K562 (cell line): ENCODE results near the gene TSHR. TPM values are rescaled to one million over a fixed set of nuclear protein-coding genes. Genes with fewer than 3 reads are reported as not detected.
"Not testable (repeated sequence)": the region's sequence is repeated elsewhere in the genome, so short reads cannot be mapped to it uniquely, and the experiment has no call there.

ENCODE experiments used
- ATAC-seq: fragments of 200-7000 bp; cut with Tn5 transposase; 3 replicates; pipeline ENCODE4 v1.9.1; 2020; ENCODE audit warnings: moderate library complexity
- BruUV-seq: library from RNA; stranded (reverse); fragments of 400-500 nt; replicated peaks from 2 replicates; lab custom pipeline; 2021; lab: Mats Ljungman, UMichigan
- CTCF ChIA-PET: fragments of 300-600 bp; formaldehyde crosslinking; extraction: SDS; loops from one replicate; lab custom pipeline; 2021; ENCODE audit warnings: low intra/inter-chr PET ratio; lab: Yijun Ruan, JAX
- POLR2A ChIA-PET: fragments of 300-600, 350-650 bp; sonication (Branson Sonifier 250); formaldehyde crosslinking; extraction: SDS; loops from one replicate; lab custom pipeline; 2021; ENCODE audit warnings: antibody characterized with exemption, inconsistent platforms; lab: Yijun Ruan, JAX
- DNase-seq, 4 experiments: peaks; one replicate each; pipeline versions ENCODE4 v3.0.0 to v3.0.0-alpha.2; 2011 to 2018; ENCODE audit warnings: low spot score in 3 of 4, mixed read lengths in 3 of 4; ENCODE audit errors: extremely low read depth in 1 of 4
- FAIRE-seq: peaks from 2 replicates; lab custom pipeline; 2011; peaks lifted over from hg19 to GRCh38; lab: Jason Lieb, UNC
- H2AFZ ChIP-seq: 2 replicates; pipeline ENCODE4 v1.6.0; 2011; ENCODE audit warnings: low read depth, low read length, control low read depth, inconsistent platforms
- H3K27ac ChIP-seq: fragments of 200-600 bp; 3 replicates; pipeline ENCODE4 v1.8.0; 2011; ENCODE audit warnings: low read depth, mild to moderate bottlenecking, control low read depth, inconsistent platforms, low read length, moderate library complexity, mixed read lengths; ENCODE audit errors: extremely low read depth
- H3K27me3 ChIP-seq, 2 experiments: fragments of 300-600 bp in 1 of 2; 2 replicates in 1 of 2; 3 replicates in 1 of 2; pipeline versions ENCODE4 v1.6.0 to v1.8.0; 2011; ENCODE audit warnings: inconsistent platforms in 2 of 2, low read length in 2 of 2, mild to moderate bottlenecking in 1 of 2, mixed read lengths in 1 of 2, moderate library complexity in 1 of 2; ENCODE audit not compliant: control insufficient read depth in 2 of 2, insufficient read depth in 2 of 2
- H3K36me3 ChIP-seq: fragments of 300-600 bp; 3 replicates; pipeline ENCODE4 v1.8.0; 2011; ENCODE audit warnings: mild to moderate bottlenecking, low read length, inconsistent platforms; ENCODE audit not compliant: control insufficient read depth, insufficient read depth
- H3K4me1 ChIP-seq, 2 experiments: fragments of 200-600 bp in 1 of 2; replicated peaks in 1 of 2; 2 replicates in 1 of 2; 3 replicates in 1 of 2; pipeline versions ENCODE4 v1.5.1 to v1.8.0; 2011; ENCODE audit warnings: inconsistent platforms in 2 of 2, low read length in 2 of 2, mild to moderate bottlenecking in 1 of 2, mixed read lengths in 1 of 2, moderate library complexity in 1 of 2; ENCODE audit not compliant: control insufficient read depth in 2 of 2, insufficient read depth in 2 of 2
- H3K4me2 ChIP-seq: 2 replicates; pipeline ENCODE4 v1.6.1; 2011; ENCODE audit warnings: low read length, control low read depth, inconsistent platforms, mixed read lengths; ENCODE audit not compliant: insufficient read depth
- H3K4me3 ChIP-seq: fragments of 200-600 bp; sonication (generic), shearing (Covaris generic); 2 replicates; pipeline ENCODE4 v1.5.1; 2016; ENCODE audit warnings: control low read depth, inconsistent platforms
- H3K79me2 ChIP-seq: fragments of 200-600 bp; 3 replicates; pipeline ENCODE4 v1.8.0; 2011; ENCODE audit warnings: low read length, inconsistent platforms; ENCODE audit not compliant: control insufficient read depth, insufficient read depth
- H3K9ac ChIP-seq, 2 experiments: 2 replicates each; pipeline versions ENCODE4 v1.6.0 to v1.6.1; 2011; ENCODE audit warnings: low read depth in 2 of 2, low read length in 2 of 2, control low read depth in 1 of 2, inconsistent platforms in 1 of 2, mild to moderate bottlenecking in 1 of 2, mixed read lengths in 1 of 2; ENCODE audit not compliant: insufficient read depth in 1 of 2
- H3K9me1 ChIP-seq: one replicate; pipeline ENCODE4 v1.6.0; 2011; ENCODE audit warnings: inconsistent platforms, mild to moderate bottlenecking, low read length, moderate library complexity; ENCODE audit not compliant: control insufficient read depth, insufficient read depth
- H3K9me3 ChIP-seq: replicated peaks from 2 replicates; pipeline ENCODE4 v1.5.1; 2011; ENCODE audit warnings: low read depth, low read length, inconsistent platforms; ENCODE audit not compliant: control insufficient read depth, insufficient read depth
- H4K20me1 ChIP-seq: replicated peaks from 2 replicates; pipeline ENCODE4 v1.6.1; 2011; ENCODE audit warnings: low read length, inconsistent platforms, mixed read lengths; ENCODE audit not compliant: control insufficient read depth, insufficient read depth
- C11orf30 ChIP-seq: fragments of 450-650 bp; IDR thresholded peaks from 2 replicates; pipeline ENCODE4 v1.6.1; 2016; ENCODE audit warnings: low read depth, mild to moderate bottlenecking
- CBFA2T3 ChIP-seq: fragments of 450-650 bp; IDR thresholded peaks from 2 replicates; pipeline ENCODE4 v1.6.1; 2017
- DPF2 ChIP-seq: fragments of 450-650 bp; IDR thresholded peaks from 2 replicates; pipeline ENCODE4 v1.6.1; 2016
- MAFF ChIP-seq: IDR thresholded peaks from 2 replicates; pipeline ENCODE4 v1.6.1; 2012; ENCODE audit warnings: low read length, improper control_type of control experiment
- MAFG ChIP-seq: fragments of 450-650 bp; conservative IDR thresholded peaks from 2 replicates; pipeline ENCODE4 v1.6.1; 2016; ENCODE audit warnings: missing genetic modification characterization, missing compliant biosample characterization
- NFE2 ChIP-seq: IDR thresholded peaks from 2 replicates; pipeline ENCODE4 v1.6.1; 2014; ENCODE audit warnings: antibody characterized with exemption, low read depth
- SMARCE1 ChIP-seq: fragments of 450-650 bp; IDR thresholded peaks from 2 replicates; pipeline ENCODE4 v1.7.1; 2016; ENCODE audit warnings: mild to moderate bottlenecking
- ZNF316 ChIP-seq: fragments of 450-650 bp; IDR thresholded peaks from 2 replicates; pipeline ENCODE4 v1.6.1; 2016
- ZNF384 ChIP-seq: IDR thresholded peaks from 2 replicates; pipeline ENCODE4 v1.6.1; 2012; ENCODE audit warnings: low read depth, low read length, improper control_type of control experiment
- WGBS: fragments of 100-300 bp; shearing (Covaris generic); methylation state at CpG from one replicate; pipeline ENCODE4 v1.1.6; 2016; ENCODE audit warnings: low coverage, mixed read lengths; ENCODE audit not compliant: insufficient coverage; ENCODE audit errors: missing lambda C conversion rate; 5-methylcytosine and 5-hydroxymethylcytosine counted together
- in situ Hi-C: fragments of 300-500 bp; cut with MboI; formaldehyde crosslinking; loops from 4 replicates; pipeline ENCODE4 v1.15.0; 2018; ENCODE audit warnings: inconsistent platforms, mixed read lengths
- intact Hi-C: fragments of 100-400 bp; cut with micrococcal nuclease; formaldehyde crosslinking; loops from 2 replicates; pipeline ENCODE4 v1.14.2; 2022
- polyA plus RNA-seq, 8 experiments: library from polyadenylated mRNA; depleted of rRNA in 4 of 8; stranded (reverse) in 5 of 8; unstranded in 3 of 8; fragments of >200 nt; fragmentation: Nextera tagmentation in 2 of 8; fragmentation: Illumina TruSeq in 1 of 8; extraction: Ambion mirVana in 2 of 8; extraction: Trizol in 1 of 8; gene quantifications; 2 replicates each; pipeline versions ENCODE4 v1.2.1 to v1.2.3, GENCODE V29; 2011 to 2014; ENCODE audit warnings: inconsistent platforms in 1 of 8, missing spikeins in 1 of 8
- total RNA-seq, 7 experiments: library from RNA; depleted of rRNA in 6 of 7; stranded (reverse); fragments of >200 nt in 6 of 7; fragmentation: Illumina TruSeq in 2 of 7; extraction: Trizol in 2 of 7; gene quantifications; 2 replicates each; pipeline versions ENCODE4 v1.2.1 to v1.2.3, GENCODE V29; 2011 to 2021; ENCODE audit warnings: low replicate concordance in 1 of 7

Gene TSHR
- total and polyA plus RNA-seq, 9 of the 15 experiments (the other 6 are each of a cell fraction or from before 2014, with no cell fraction given), result 0.01 to 0.10 TPM; not detected in 7

GRCh38 chr14:81019113-81019512 lies 63.7 kb downstream of the TSHR start:
- H4K20me1 ChIP-seq, H3K9ac ChIP-seq, in situ Hi-C loops, BruUV-seq, DNase-seq, intact Hi-C loops, H3K4me3 ChIP-seq, H3K27ac ChIP-seq, POLR2A ChIA-PET, H3K9me1 ChIP-seq, H3K36me3 ChIP-seq, H3K79me2 ChIP-seq, FAIRE-seq, H3K9me3 ChIP-seq, H3K4me2 ChIP-seq, H3K27me3 ChIP-seq, H2AFZ ChIP-seq, CTCF ChIA-PET: not testable (repeated sequence)
- peaks cover 0 to 11% of the 10 kb centered on the region in 2 experiments; a peak in 3 of 5 replicates for H3K4me1 ChIP-seq
- peak; percentile 50; the same call in 2 of the 3 replicates for ATAC-seq
- TF ChIP-seq CBFA2T3 (peak; percentile 11; the same call in 1 of the 2 replicates), ZNF384 (peak; percentile 67), DPF2 (0 out of 2 replicates have a peak, but pooled peaks have one; percentile 37), C11orf30 (peak; percentile 64), NFE2 (peak; percentile 78), SMARCE1 (0 out of 2 replicates have a peak, but pooled peaks have one; percentile 32), MAFG (tag) (peak; percentile 52), ZNF316 (peak; percentile 46), MAFF (peak; percentile 20; the same call in 1 of the 2 replicates)
- 7% methylated on average over 2 of the region's 2 CpGs for WGBS
